SK-N-SH (cell line): Measurements from ENCODE around the gene RAPSN. TPM values are rescaled to one million over a fixed set of nuclear protein-coding genes. Genes with fewer than 3 reads are reported as not detected.

Experiments used
- CTCF ChIA-PET: fragments of 300-600, 350-600 bp; formaldehyde crosslinking; extraction: SDS; loops from one replicate; lab custom pipeline; 2021; lab: Yijun Ruan, JAX
- POLR2A ChIA-PET: fragments of 350-600 bp; sonication (Branson Sonifier 250); formaldehyde crosslinking; extraction: SDS; loops from one replicate; lab custom pipeline; 2020; ENCODE audit warnings: antibody characterized with exemption, inconsistent platforms; lab: Yijun Ruan, JAX
- DNase-seq: peaks from one replicate; pipeline ENCODE4 v3.0.0; 2012
- H2AFZ ChIP-seq: fragments of 200-600 bp; sonication (generic); 2 replicates; pipeline ENCODE4 v1.8.1; 2016; ENCODE audit warnings: antibody characterized with exemption, mild to moderate bottlenecking, low read depth
- H3F3A ChIP-seq: fragments of 200-600 bp; sonication (generic); replicated peaks from 2 replicates; pipeline ENCODE3; 2016; ENCODE audit warnings: antibody characterized with exemption, mild to moderate bottlenecking; ENCODE audit not compliant: insufficient read depth
- H3K27ac ChIP-seq, 2 experiments: fragments of 200-500 bp in 1 of 2; fragments of 200-600 bp in 1 of 2; sonication (Bioruptor generic) in 1 of 2; sonication (generic), shearing (Covaris generic) in 1 of 2; 2 replicates each; pipeline versions ENCODE4 v1.5.1 to v1.6.1; 2014 to 2016; ENCODE audit warnings: low read depth in 2 of 2, inconsistent platforms in 1 of 2, low read length in 1 of 2, mild to moderate bottlenecking in 1 of 2, mixed read lengths in 1 of 2
- H3K27me3 ChIP-seq: fragments of 200-600 bp; sonication (generic), shearing (Covaris generic); 2 replicates; pipeline ENCODE4 v1.6.1; 2016; ENCODE audit warnings: mixed run types; ENCODE audit not compliant: insufficient read depth
- H3K36me3 ChIP-seq, 2 experiments: fragments of 200-500 bp in 1 of 2; fragments of 200-600 bp in 1 of 2; sonication (Bioruptor generic) in 1 of 2; sonication (generic) in 1 of 2; replicated peaks in 1 of 2; 2 replicates each; pipeline versions ENCODE3 to v1.5.1; 2014 to 2016; ENCODE audit warnings: low read length in 1 of 2, mild to moderate bottlenecking in 1 of 2; ENCODE audit not compliant: insufficient read depth in 2 of 2, control insufficient read depth in 1 of 2
- H3K4me1 ChIP-seq, 2 experiments: fragments of 200-500 bp in 1 of 2; fragments of 200-600 bp in 1 of 2; sonication (Bioruptor generic) in 1 of 2; sonication (generic), shearing (Covaris generic) in 1 of 2; 2 replicates each; pipeline versions ENCODE4 v1.5.1 to v1.6.1; 2014 to 2016; ENCODE audit warnings: low read depth in 1 of 2, low read length in 1 of 2, mixed run types in 1 of 2; ENCODE audit not compliant: insufficient read depth in 2 of 2, control insufficient read depth in 1 of 2
- H3K4me2 ChIP-seq: fragments of 200-600 bp; sonication (generic), shearing (Covaris generic); 2 replicates; pipeline ENCODE4 v1.6.1; 2017; ENCODE audit warnings: mixed run types
- H3K4me3 ChIP-seq, 2 experiments: fragments of 200-500 bp in 1 of 2; fragments of 200-600 bp in 1 of 2; sonication (Bioruptor generic) in 1 of 2; sonication (generic), shearing (Covaris generic) in 1 of 2; 2 replicates each; pipeline versions ENCODE4 v1.5.1 to v1.8.1; 2014 to 2016; ENCODE audit warnings: low read depth in 2 of 2, inconsistent platforms in 1 of 2, low read length in 1 of 2, mild to moderate bottlenecking in 1 of 2, mixed read lengths in 1 of 2, moderate library complexity in 1 of 2
- H3K79me2 ChIP-seq: fragments of 200-600 bp; sonication (generic); 2 replicates; pipeline ENCODE4 v1.8.1; 2017; ENCODE audit warnings: mild to moderate bottlenecking; ENCODE audit not compliant: insufficient read depth
- H3K9ac ChIP-seq: fragments of 200-600 bp; sonication (generic); 2 replicates; pipeline ENCODE4 v1.6.1; 2017; ENCODE audit warnings: mixed run types
- H3K9me2 ChIP-seq: fragments of 200-600 bp; sonication (generic); 2 replicates; pipeline ENCODE4 v1.6.1; 2017; ENCODE audit warnings: mixed run types
- H3K9me3 ChIP-seq: fragments of 200-600 bp; sonication (generic); 2 replicates; pipeline ENCODE4 v1.6.1; 2017; ENCODE audit warnings: mixed run types, mild to moderate bottlenecking, moderate library complexity
- H4K20me1 ChIP-seq: fragments of 200-600 bp; sonication (generic); 2 replicates; pipeline ENCODE4 v1.6.1; 2017; ENCODE audit warnings: mild to moderate bottlenecking, mixed run types; ENCODE audit not compliant: insufficient read depth
- CHD2 ChIP-seq: fragments of 150-350 bp; IDR thresholded peaks from 2 replicates; pipeline ENCODE4 v1.6.1; 2018; ENCODE audit warnings: low read length; ENCODE audit not compliant: partially characterized antibody
- ELF1 ChIP-seq: IDR thresholded peaks from 2 replicates; pipeline ENCODE4 v1.4.0; 2012
- EP300 ChIP-seq, 2 experiments: IDR thresholded peaks; 2 replicates each; pipeline versions ENCODE4 v1.4.0 to v1.6.1; 2012; ENCODE audit warnings: borderline replicate concordance in 1 of 2, low read depth in 1 of 2, low read length in 1 of 2
- FOSL2 ChIP-seq: IDR thresholded peaks from 2 replicates; pipeline ENCODE4 v1.4.0; 2012; ENCODE audit warnings: low read depth, mild to moderate bottlenecking, moderate library complexity, borderline replicate concordance
- FOXJ3 ChIP-seq: sonication (generic); formaldehyde crosslinking; IDR thresholded peaks from 2 replicates; pipeline ENCODE4 v1.5.1; 2020; ENCODE audit warnings: mild to moderate bottlenecking, missing genetic modification reagents
- GABPA ChIP-seq: IDR thresholded peaks from 2 replicates; pipeline ENCODE4 v1.4.0; 2012; ENCODE audit warnings: low read depth, mild to moderate bottlenecking
- GATA2 ChIP-seq: sonication (generic); formaldehyde crosslinking; IDR thresholded peaks from 2 replicates; pipeline ENCODE4 v1.5.0; 2020; ENCODE audit warnings: mild to moderate bottlenecking, missing genetic modification reagents
- MXI1 ChIP-seq: IDR thresholded peaks from 2 replicates; pipeline ENCODE4 v1.6.1; 2012; ENCODE audit warnings: mild to moderate bottlenecking, low read depth, low read length, improper control_type of control experiment
- NRF1 ChIP-seq: IDR thresholded peaks from 2 replicates; pipeline ENCODE4 v1.6.1; 2012; ENCODE audit warnings: low read depth, mild to moderate bottlenecking, low read length
- RAD21 ChIP-seq: IDR thresholded peaks from 2 replicates; pipeline ENCODE4 v1.6.1; 2012; ENCODE audit warnings: mild to moderate bottlenecking, low read length
- REST ChIP-seq: IDR thresholded peaks from 2 replicates; pipeline ENCODE4 v1.6.1; 2012; ENCODE audit warnings: mild to moderate bottlenecking, low read depth, low read length, moderate library complexity
- ZBTB33 ChIP-seq: IDR thresholded peaks from 2 replicates; pipeline ENCODE4 v1.4.0; 2012; ENCODE audit warnings: low read depth, borderline replicate concordance
- WGBS: methylation state at CpG from one replicate; pipeline ENCODE4 v1.1.6; 2017; ENCODE audit warnings: low lambda C conversion rate; 5-methylcytosine and 5-hydroxymethylcytosine counted together
- polyA plus RNA-seq, 3 experiments: library from polyadenylated mRNA; depleted of rRNA; stranded (reverse); fragments of >200 nt; gene quantifications; 2 replicates each; pipeline ENCODE4 v1.2.3, GENCODE V29; 2012

Gene RAPSN
- polyA plus RNA-seq, 1 of the 3 experiments (the other 2 are of a cell fraction) = 0.07 TPM

- H3K79me2 ChIP-seq = no peaks in the 10 kb centered on the region
- H3K9me2 ChIP-seq = no peaks in the 10 kb centered on the region
- WGBS = 60% methylated on average over 8 of the region's 8 CpGs
- H3K4me1 ChIP-seq = peaks cover 5 to 17% of the 10 kb centered on the region in 2 experiments; a peak in 3 of 4 replicates
- no peaks in the 10 kb centered on the region for H3K36me3 ChIP-seq
- H4K20me1 ChIP-seq = no peaks in the 10 kb centered on the region
- ChIA-PET POLR2A (interaction anchor here (0.6 to 0.7 kb wide), 3 partner anchors 9 to 213 kb away, joined by 3 read pairs; no protein-coding TSS in a partner anchor), CTCF (interaction anchor here (0.7 to 20.7 kb wide), 3 partner anchors 29 to 1773 kb away, joined by 3 to 239 read pairs (median 3); no protein-coding TSS in a partner anchor)
- no peaks in the 10 kb centered on the region for H3K27me3 ChIP-seq
- peak overlapping the region in 1 of 2 experiments; percentile 86; a peak in 2 of 4 replicates for H3K27ac ChIP-seq
- DNase-seq = peak; percentile 83
- no peaks in the 10 kb centered on the region for H3K9me3 ChIP-seq
- TF ChIP-seq MXI1 = peak; percentile 55; the same call in 1 of the 2 replicates
- TF ChIP-seq FOSL2 = no peak
- TF ChIP-seq EP300 (IDR thresholded peaks at IDR 0.05; ENCODE audit: borderline replicate concordance in 1 of 2, low read depth in 1 of 2, low read length in 1 of 2) = peak in 1 of 2 experiments; percentile 62; a peak in 1 of 4 replicates
- no peak for TF ChIP-seq GABPA
- peak; percentile 51; the same call in 1 of the 2 replicates for TF ChIP-seq REST
- 0 out of 2 replicates have a peak, but pooled peaks have one; percentile 35 for TF ChIP-seq FOXJ3 (CRISPR knock-in tag)
- peak; percentile 91 for TF ChIP-seq GATA2
- no peak for TF ChIP-seq ZBTB33
- peak; percentile 13; the same call in 1 of the 2 replicates for TF ChIP-seq RAD21
- peak; percentile 17 for TF ChIP-seq CHD2
- TF ChIP-seq NRF1 = no peak
- no peak for TF ChIP-seq ELF1
- peaks cover 17% of the 10 kb centered on the region for H3F3A ChIP-seq
- H3K4me3 ChIP-seq = peak overlapping the region in 1 of 2 experiments; percentile 49; a peak in 1 of 4 replicates
- H3K9ac ChIP-seq = no peak overlapping the region
- peak overlapping the region; percentile 55; the same call in 1 of the 2 replicates for H2AFZ ChIP-seq
- H3K4me2 ChIP-seq = peak overlapping the region; percentile 71; the same call in 1 of the 2 replicates
Observed at GRCh38 chr11:47400768-47401279, 48.1 kb downstream of the RAPSN start.
